Measurements from ENCODE around the gene PLEKHA5.

GRCh38 chr12:19301688-19302087 lies 172.2 kb downstream of the PLEKHA5 start:
- no peak for TF ChIP-seq CTCF (conservative IDR thresholded peaks at IDR 0.05; ENCODE audit: low read depth in 2 of 2)
- TF ChIP-seq CREB1 (CRISPR knock-in tag; IDR thresholded peaks at IDR 0.05; ENCODE audit: low read depth), result no peak
- no peak for TF ChIP-seq REST (IDR thresholded peaks at IDR 0.05; ENCODE audit: unreplicated experiment)
- no peak for TF ChIP-seq POLR2AphosphoS5 (IDR thresholded peaks at IDR 0.05; ENCODE audit: low read depth)
- TF ChIP-seq ETS1 (IDR thresholded peaks at IDR 0.05), result no peak

Data from GM23338 (cell line).